ENCODE data around the gene SMYD3.

- TF ChIP-seq CTCF (IDR thresholded peaks at IDR 0.05) (no peak), POLR2A (IDR thresholded peaks at IDR 0.05) (no peak)
Measured at GRCh38 chr1:245798349-245798711, 708.7 kb downstream of the SMYD3 start.
